Liver (tissue), 9 donors: ENCODE results near the gene AMBRA1. TPM values are rescaled to one million over a fixed set of nuclear protein-coding genes. Genes with fewer than 3 reads are reported as not detected.

Source experiments
- DNase-seq: peaks from one replicate; pipeline ENCODE4 v3.0.0-alpha.2; 2017; ENCODE audit warnings: low spot score
- H3K27ac ChIP-seq, 2 donors: one replicate each; pipeline ENCODE4 v1.7.0; 2013; ENCODE audit warnings: inconsistent platforms in 2 of 2, low read length in 2 of 2, control low read depth in 1 of 2, low read depth in 1 of 2, mild to moderate bottlenecking in 1 of 2
- H3K27me3 ChIP-seq, 4 donors: one replicate each; pipeline versions ENCODE4 v1.6.1 to v1.7.0; 2013; ENCODE audit warnings: low read length in 3 of 4, inconsistent platforms in 1 of 4, mild to moderate bottlenecking in 1 of 4, moderate library complexity in 1 of 4; ENCODE audit not compliant: control insufficient read depth in 4 of 4, insufficient read depth in 4 of 4
- H3K36me3 ChIP-seq, 4 donors: one replicate each; pipeline versions ENCODE4 v1.6.1 to v1.7.0; 2013; ENCODE audit warnings: low read length in 3 of 4, mild to moderate bottlenecking in 3 of 4, low read depth in 1 of 4, moderate library complexity in 1 of 4; ENCODE audit not compliant: control insufficient read depth in 4 of 4, insufficient read depth in 3 of 4
- H3K4me1 ChIP-seq, 4 donors: one replicate each; pipeline versions ENCODE4 v1.6.1 to v1.7.0; 2013; ENCODE audit warnings: low read length in 3 of 4, mild to moderate bottlenecking in 3 of 4, moderate library complexity in 1 of 4; ENCODE audit not compliant: control insufficient read depth in 4 of 4, insufficient read depth in 4 of 4
- H3K4me3 ChIP-seq, 3 donors: one replicate each; pipeline versions ENCODE4 v1.6.1 to v1.7.0; 2013; ENCODE audit warnings: low read length in 3 of 3, control low read depth in 1 of 3, low read depth in 1 of 3, mild to moderate bottlenecking in 1 of 3
- H3K9ac ChIP-seq, 2 donors: one replicate each; pipeline ENCODE4 v1.7.0; 2013; ENCODE audit warnings: low read length in 2 of 2, mild to moderate bottlenecking in 2 of 2, moderate library complexity in 2 of 2, control low read depth in 1 of 2, low read depth in 1 of 2
- H3K9me3 ChIP-seq, 4 donors: one replicate each; pipeline versions ENCODE4 v1.6.1 to v1.7.0; 2013; ENCODE audit warnings: low read length in 3 of 4; ENCODE audit not compliant: control insufficient read depth in 4 of 4
- EGR1 ChIP-seq, 2 donors: IDR thresholded peaks; 2 replicates each; pipeline ENCODE4 v1.6.1; 2016 to 2018; ENCODE audit warnings: antibody characterized with exemption in 2 of 2, low read depth in 2 of 2
- FOXA1 ChIP-seq: IDR thresholded peaks from 2 replicates; pipeline ENCODE4 v1.6.1; 2016; ENCODE audit warnings: antibody characterized with exemption
- FOXA2 ChIP-seq: IDR thresholded peaks from 2 replicates; pipeline ENCODE4 v1.6.1; 2016; ENCODE audit warnings: antibody characterized with exemption
- GABPA ChIP-seq, 2 donors: IDR thresholded peaks in 1 of 2; conservative IDR thresholded peaks in 1 of 2; 2 replicates each; pipeline ENCODE4 v1.6.1; 2016; ENCODE audit warnings: antibody characterized with exemption in 2 of 2, mild to moderate bottlenecking in 1 of 2, moderate library complexity in 1 of 2
- HNF4A ChIP-seq, 2 donors: conservative IDR thresholded peaks; 2 replicates each; pipeline ENCODE4 v1.6.1; 2016; ENCODE audit warnings: antibody characterized with exemption in 2 of 2, mild to moderate bottlenecking in 2 of 2
- HNF4G ChIP-seq: IDR thresholded peaks from 2 replicates; pipeline ENCODE4 v1.6.1; 2016; ENCODE audit warnings: antibody characterized with exemption
- JUND ChIP-seq, 2 donors: IDR thresholded peaks; 2 replicates each; pipeline ENCODE4 v1.6.1; 2016; ENCODE audit warnings: antibody characterized with exemption in 2 of 2
- NR2F2 ChIP-seq: IDR thresholded peaks from 2 replicates; pipeline ENCODE4 v1.6.1; 2016; ENCODE audit warnings: antibody characterized with exemption
- RAD21 ChIP-seq, 2 donors: IDR thresholded peaks; 2 replicates each; pipeline ENCODE4 v1.6.1; 2016; ENCODE audit warnings: antibody characterized with exemption in 2 of 2, mild to moderate bottlenecking in 2 of 2
- RXRA ChIP-seq, 2 donors: IDR thresholded peaks; 2 replicates each; pipeline ENCODE4 v1.6.1; 2017 to 2018; ENCODE audit warnings: antibody characterized with exemption in 2 of 2, mild to moderate bottlenecking in 1 of 2
- SP1 ChIP-seq: IDR thresholded peaks from 2 replicates; pipeline ENCODE4 v1.6.1; 2018; ENCODE audit warnings: antibody characterized with exemption, mild to moderate bottlenecking
- TAF1 ChIP-seq: conservative IDR thresholded peaks from 2 replicates; pipeline ENCODE4 v1.6.1; 2016; ENCODE audit warnings: antibody characterized with exemption, mild to moderate bottlenecking
- WGBS: extraction: QIAGEN DNeasy Blood & Tissue Kit; methylation state at CpG from one replicate; pipeline ENCODE4 v1.1.7; 2013; 5-methylcytosine and 5-hydroxymethylcytosine counted together
- polyA plus RNA-seq, 2 donors: library from polyadenylated mRNA; stranded (reverse) in 1 of 2; unstranded in 1 of 2; fragments of 200-250 nt in 1 of 2; fragments of >200 nt in 1 of 2; fragmentation: Nextera tagmentation in 1 of 2; extraction: Ambion mirVana in 1 of 2; gene quantifications; one replicate each; pipeline versions ENCODE4 v1.2.1 to v1.2.3, GENCODE V29; 2013 to 2015
- total RNA-seq, 2 donors: library from RNA; depleted of rRNA; stranded (reverse); fragments of >200 nt; gene quantifications; one replicate each; pipeline ENCODE4 v1.2.3, GENCODE V29; 2014
- TF ChIP-seq, protein P1 (sequence below): fragments of 150-350 bp; IDR thresholded peaks from 2 replicates; pipeline ENCODE4 v1.5.1; 2017; ENCODE audit warnings: improper control_type of control experiment, low read depth, low read length; ENCODE audit not compliant: missing input control
- TF ChIP-seq, protein P2 (sequence below): IDR thresholded peaks from 2 replicates; pipeline ENCODE4 v1.6.1; 2016; ENCODE audit warnings: antibody characterized with exemption
- TF ChIP-seq, protein P3 (sequence below): IDR thresholded peaks from 2 replicates; pipeline ENCODE4 v1.6.1; 2016; ENCODE audit warnings: antibody characterized with exemption
- TF ChIP-seq, protein P4 (sequence below): IDR thresholded peaks from 2 replicates; pipeline ENCODE4 v1.6.1; 2016; ENCODE audit warnings: antibody characterized with exemption, mild to moderate bottlenecking
- TF ChIP-seq, protein P5 (sequence below): IDR thresholded peaks from 2 replicates; pipeline ENCODE4 v1.6.1; 2016; ENCODE audit warnings: antibody characterized with exemption
- donor health status: healthy.
- donor health status: healthy.
- donor health status: healthy.
- donor health status: healthy.
- donor health status: healthy.

The AMBRA1 gene
- total and polyA plus RNA-seq, 4 donors, result 3.7 to 25.7 (median 15.1) TPM

DNA sequence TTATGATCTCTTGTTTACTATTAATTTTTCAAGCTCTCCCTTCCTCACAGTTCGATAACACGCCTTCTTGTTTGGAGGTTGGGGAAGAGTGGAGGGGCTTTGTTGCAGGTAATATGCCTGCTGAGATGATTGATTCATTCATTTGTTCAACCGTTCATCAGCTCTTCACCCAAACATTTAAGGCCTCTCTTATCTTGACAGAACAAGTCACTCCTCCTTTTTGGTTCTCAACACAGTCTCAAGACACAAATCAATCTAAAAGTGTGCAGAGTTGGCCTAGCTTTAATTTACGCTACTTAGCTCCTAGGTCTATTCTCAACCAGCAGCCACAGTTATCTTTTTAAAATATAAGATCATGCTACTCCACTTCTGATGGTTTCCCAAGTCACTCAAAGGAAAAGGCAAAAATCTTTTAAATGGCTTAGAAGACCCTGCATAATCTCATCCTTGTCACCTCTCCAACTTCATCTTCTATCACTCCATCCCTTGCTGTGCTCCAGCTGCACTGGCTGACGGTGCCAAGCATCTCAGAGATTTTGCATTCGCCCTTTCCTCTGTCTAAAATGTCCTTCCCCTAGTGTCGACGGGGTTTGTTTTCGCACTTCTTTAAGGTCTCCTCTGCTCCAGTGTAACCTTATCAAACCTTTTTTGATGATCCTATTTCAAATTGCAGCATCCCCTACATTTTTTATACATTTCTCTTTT, 60.3 kb downstream of the AMBRA1 start:
- Histone ChIP-seq H3K27ac (no peak overlapping the region), H3K9me3 (no peaks in the 10 kb centered on the region), H3K4me1 (no peaks in the 10 kb centered on the region), H3K36me3 (no peaks in the 10 kb centered on the region), H3K4me3 (no peak overlapping the region), H3K27me3 (no peaks in the 10 kb centered on the region), H3K9ac (no peak overlapping the region)
- WGBS, result 91% methylated on average over 9 of the region's 9 CpGs
- TF ChIP-seq, protein P1, sequence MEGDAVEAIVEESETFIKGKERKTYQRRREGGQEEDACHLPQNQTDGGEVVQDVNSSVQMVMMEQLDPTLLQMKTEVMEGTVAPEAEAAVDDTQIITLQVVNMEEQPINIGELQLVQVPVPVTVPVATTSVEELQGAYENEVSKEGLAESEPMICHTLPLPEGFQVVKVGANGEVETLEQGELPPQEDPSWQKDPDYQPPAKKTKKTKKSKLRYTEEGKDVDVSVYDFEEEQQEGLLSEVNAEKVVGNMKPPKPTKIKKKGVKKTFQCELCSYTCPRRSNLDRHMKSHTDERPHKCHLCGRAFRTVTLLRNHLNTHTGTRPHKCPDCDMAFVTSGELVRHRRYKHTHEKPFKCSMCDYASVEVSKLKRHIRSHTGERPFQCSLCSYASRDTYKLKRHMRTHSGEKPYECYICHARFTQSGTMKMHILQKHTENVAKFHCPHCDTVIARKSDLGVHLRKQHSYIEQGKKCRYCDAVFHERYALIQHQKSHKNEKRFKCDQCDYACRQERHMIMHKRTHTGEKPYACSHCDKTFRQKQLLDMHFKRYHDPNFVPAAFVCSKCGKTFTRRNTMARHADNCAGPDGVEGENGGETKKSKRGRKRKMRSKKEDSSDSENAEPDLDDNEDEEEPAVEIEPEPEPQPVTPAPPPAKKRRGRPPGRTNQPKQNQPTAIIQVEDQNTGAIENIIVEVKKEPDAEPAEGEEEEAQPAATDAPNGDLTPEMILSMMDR, result no peak
- TF ChIP-seq, protein P2, sequence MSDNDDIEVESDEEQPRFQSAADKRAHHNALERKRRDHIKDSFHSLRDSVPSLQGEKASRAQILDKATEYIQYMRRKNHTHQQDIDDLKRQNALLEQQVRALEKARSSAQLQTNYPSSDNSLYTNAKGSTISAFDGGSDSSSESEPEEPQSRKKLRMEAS, result no peak
- TF ChIP-seq, protein P3, sequence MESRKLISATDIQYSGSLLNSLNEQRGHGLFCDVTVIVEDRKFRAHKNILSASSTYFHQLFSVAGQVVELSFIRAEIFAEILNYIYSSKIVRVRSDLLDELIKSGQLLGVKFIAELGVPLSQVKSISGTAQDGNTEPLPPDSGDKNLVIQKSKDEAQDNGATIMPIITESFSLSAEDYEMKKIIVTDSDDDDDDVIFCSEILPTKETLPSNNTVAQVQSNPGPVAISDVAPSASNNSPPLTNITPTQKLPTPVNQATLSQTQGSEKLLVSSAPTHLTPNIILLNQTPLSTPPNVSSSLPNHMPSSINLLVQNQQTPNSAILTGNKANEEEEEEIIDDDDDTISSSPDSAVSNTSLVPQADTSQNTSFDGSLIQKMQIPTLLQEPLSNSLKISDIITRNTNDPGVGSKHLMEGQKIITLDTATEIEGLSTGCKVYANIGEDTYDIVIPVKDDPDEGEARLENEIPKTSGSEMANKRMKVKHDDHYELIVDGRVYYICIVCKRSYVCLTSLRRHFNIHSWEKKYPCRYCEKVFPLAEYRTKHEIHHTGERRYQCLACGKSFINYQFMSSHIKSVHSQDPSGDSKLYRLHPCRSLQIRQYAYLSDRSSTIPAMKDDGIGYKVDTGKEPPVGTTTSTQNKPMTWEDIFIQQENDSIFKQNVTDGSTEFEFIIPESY, result no peak
- TF ChIP-seq, protein P4, sequence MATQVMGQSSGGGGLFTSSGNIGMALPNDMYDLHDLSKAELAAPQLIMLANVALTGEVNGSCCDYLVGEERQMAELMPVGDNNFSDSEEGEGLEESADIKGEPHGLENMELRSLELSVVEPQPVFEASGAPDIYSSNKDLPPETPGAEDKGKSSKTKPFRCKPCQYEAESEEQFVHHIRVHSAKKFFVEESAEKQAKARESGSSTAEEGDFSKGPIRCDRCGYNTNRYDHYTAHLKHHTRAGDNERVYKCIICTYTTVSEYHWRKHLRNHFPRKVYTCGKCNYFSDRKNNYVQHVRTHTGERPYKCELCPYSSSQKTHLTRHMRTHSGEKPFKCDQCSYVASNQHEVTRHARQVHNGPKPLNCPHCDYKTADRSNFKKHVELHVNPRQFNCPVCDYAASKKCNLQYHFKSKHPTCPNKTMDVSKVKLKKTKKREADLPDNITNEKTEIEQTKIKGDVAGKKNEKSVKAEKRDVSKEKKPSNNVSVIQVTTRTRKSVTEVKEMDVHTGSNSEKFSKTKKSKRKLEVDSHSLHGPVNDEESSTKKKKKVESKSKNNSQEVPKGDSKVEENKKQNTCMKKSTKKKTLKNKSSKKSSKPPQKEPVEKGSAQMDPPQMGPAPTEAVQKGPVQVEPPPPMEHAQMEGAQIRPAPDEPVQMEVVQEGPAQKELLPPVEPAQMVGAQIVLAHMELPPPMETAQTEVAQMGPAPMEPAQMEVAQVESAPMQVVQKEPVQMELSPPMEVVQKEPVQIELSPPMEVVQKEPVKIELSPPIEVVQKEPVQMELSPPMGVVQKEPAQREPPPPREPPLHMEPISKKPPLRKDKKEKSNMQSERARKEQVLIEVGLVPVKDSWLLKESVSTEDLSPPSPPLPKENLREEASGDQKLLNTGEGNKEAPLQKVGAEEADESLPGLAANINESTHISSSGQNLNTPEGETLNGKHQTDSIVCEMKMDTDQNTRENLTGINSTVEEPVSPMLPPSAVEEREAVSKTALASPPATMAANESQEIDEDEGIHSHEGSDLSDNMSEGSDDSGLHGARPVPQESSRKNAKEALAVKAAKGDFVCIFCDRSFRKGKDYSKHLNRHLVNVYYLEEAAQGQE, result no peak
- TF ChIP-seq, protein P5, sequence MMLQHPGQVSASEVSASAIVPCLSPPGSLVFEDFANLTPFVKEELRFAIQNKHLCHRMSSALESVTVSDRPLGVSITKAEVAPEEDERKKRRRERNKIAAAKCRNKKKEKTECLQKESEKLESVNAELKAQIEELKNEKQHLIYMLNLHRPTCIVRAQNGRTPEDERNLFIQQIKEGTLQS, result no peak
- TF ChIP-seq GABPA (IDR thresholded peaks at IDR 0.05 in 1 of 2, conservative IDR thresholded peaks at IDR 0.05 in 1 of 2) (no peak), RXRA (IDR thresholded peaks at IDR 0.05) (no peak), SP1 (no peak), EGR1 (IDR thresholded peaks at IDR 0.05; ENCODE audit: low read depth in 2 of 2) (no peak), HNF4G (no peak), FOXA1 (no peak), HNF4A (conservative IDR thresholded peaks at IDR 0.05) (no peak), TAF1 (no peak), JUND (IDR thresholded peaks at IDR 0.05) (no peak), FOXA2 (no peak), RAD21 (IDR thresholded peaks at IDR 0.05) (no peak), NR2F2 (no peak)
- no peak for DNase-seq
